T-helper 2 cell treated with Interferon-gamma antibody and Interleukin-4, amounts not matched to agents 5 μg/mL and 100 μg/mL, for 36 hours (primary cell): Measurements from ENCODE around the gene FMO1.
A peak's percentile ranks its signal among the peaks of the same experiment; 100 is the strongest.
"Not testable (repeated sequence)": the region's sequence is repeated elsewhere in the genome, so short reads cannot be mapped to it uniquely, and the experiment has no call there.

Experiments used
- DNase-seq: peaks from one replicate; pipeline ENCODE4 v3.0.0; 2021; ENCODE audit warnings: low spot score
- H3K27ac Mint-ChIP-seq: one replicate; pipeline ENCODE4 v1.8.0; 2021; ENCODE audit warnings: mild to moderate bottlenecking, mixed read lengths
- H3K27me3 Mint-ChIP-seq: one replicate; pipeline ENCODE4 v1.8.0; 2021; ENCODE audit warnings: low read depth, mixed read lengths
- H3K36me3 Mint-ChIP-seq: one replicate; pipeline ENCODE4 v1.8.0; 2021; ENCODE audit warnings: low read depth, mixed read lengths
- H3K4me1 Mint-ChIP-seq: one replicate; pipeline ENCODE4 v1.8.0; 2021; ENCODE audit warnings: low read depth, mixed read lengths
- H3K4me3 Mint-ChIP-seq: one replicate; pipeline ENCODE4 v1.8.0; 2022; ENCODE audit warnings: mild to moderate bottlenecking, moderate library complexity, mixed read lengths
- H3K9me3 Mint-ChIP-seq: one replicate; pipeline ENCODE4 v1.8.0; 2021; ENCODE audit warnings: mixed read lengths

The FMO1 gene

GRCh38 chr1:171221665-171222591, 26.4 kb upstream of the FMO1 start:
- peaks cover 7% of the 10 kb centered on the region for H3K27me3 Mint-ChIP-seq

DNA sequence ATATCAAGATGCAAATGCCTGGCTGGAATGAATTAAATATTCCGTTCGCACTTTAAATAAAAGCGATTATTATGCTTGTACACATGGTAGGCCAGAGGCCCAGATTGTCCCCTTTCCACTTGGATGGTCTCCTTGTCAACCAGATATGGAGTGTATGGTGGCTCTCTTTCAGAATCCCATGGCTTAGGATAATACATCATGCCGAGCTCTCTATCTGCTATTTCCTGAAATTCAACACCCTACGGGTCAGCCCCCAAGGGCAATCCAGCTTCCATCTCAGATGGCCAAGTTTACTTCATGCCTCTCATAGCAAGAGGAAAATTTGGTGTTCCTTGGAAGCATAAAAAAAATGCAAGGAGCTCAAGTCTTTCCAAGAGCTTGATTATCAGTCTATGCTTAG, 25.4 kb upstream of the FMO1 start:
- H3K9me3 Mint-ChIP-seq, result no peaks in the 10 kb centered on the region
- DNase-seq, result no peak

More at GRCh38 chr1:171221665-171222591, 26.4 kb upstream of the FMO1 start:
- H3K9me3 Mint-ChIP-seq, result no peaks in the 10 kb centered on the region
- H3K27ac Mint-ChIP-seq, result no peak overlapping the region
- DNase-seq, result no peak
- no peak overlapping the region for H3K4me3 Mint-ChIP-seq
- peaks cover 2% of the 10 kb centered on the region for H3K4me1 Mint-ChIP-seq
- H3K36me3 Mint-ChIP-seq, result no peaks in the 10 kb centered on the region

GRCh38 chr1:171224257-171224656, 24.0 kb upstream of the FMO1 start:
- DNase-seq, H3K36me3 Mint-ChIP-seq, H3K4me3 Mint-ChIP-seq, H3K9me3 Mint-ChIP-seq, H3K27ac Mint-ChIP-seq, H3K4me1 Mint-ChIP-seq, H3K27me3 Mint-ChIP-seq: not testable (repeated sequence)

More for the DNA sequence above, 25.4 kb upstream of the FMO1 start:
- Mint-ChIP-seq H3K27ac (no peak overlapping the region), H3K36me3 (no peaks in the 10 kb centered on the region), H3K27me3 (peaks cover 7% of the 10 kb centered on the region), H3K4me3 (no peak overlapping the region), H3K4me1 (peaks cover 2% of the 10 kb centered on the region)

DNA sequence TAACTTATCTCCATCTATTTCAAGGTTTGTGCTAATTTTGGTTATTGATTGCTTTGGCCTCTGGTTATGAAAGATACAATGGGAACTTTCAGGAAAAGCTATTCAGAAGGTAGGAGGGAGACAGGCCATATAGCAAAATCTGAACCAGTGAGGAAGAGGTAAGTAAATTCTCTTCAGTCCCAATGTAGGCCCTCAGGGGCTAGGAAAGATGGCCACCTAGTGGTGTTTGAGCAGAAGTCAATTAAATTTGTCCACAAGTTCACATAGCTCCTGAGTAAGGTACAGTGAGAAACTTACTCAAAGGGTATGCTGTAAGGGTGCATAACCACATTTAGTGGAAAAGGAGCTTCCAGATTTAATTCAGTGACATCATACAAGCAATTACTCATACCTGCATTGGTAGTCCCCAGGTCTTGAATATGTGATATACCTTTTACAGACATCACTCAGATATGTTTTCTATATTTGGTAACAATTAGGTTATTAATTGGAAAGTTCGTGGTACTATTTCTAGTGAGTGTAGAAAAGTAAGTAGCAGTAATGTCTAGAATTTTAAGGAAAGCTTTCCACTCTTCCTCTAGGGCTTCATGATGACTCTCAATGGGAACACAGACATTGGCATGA, 21.4 kb upstream of the FMO1 start:
- no peaks in the 10 kb centered on the region for H3K9me3 Mint-ChIP-seq
- peaks cover 2% of the 10 kb centered on the region for H3K4me1 Mint-ChIP-seq
- H3K27ac Mint-ChIP-seq, result no peak overlapping the region
- H3K27me3 Mint-ChIP-seq, result peaks cover 3% of the 10 kb centered on the region
- DNase-seq, result no peak
- no peaks in the 10 kb centered on the region for H3K36me3 Mint-ChIP-seq
- H3K4me3 Mint-ChIP-seq, result no peak overlapping the region

DNA sequence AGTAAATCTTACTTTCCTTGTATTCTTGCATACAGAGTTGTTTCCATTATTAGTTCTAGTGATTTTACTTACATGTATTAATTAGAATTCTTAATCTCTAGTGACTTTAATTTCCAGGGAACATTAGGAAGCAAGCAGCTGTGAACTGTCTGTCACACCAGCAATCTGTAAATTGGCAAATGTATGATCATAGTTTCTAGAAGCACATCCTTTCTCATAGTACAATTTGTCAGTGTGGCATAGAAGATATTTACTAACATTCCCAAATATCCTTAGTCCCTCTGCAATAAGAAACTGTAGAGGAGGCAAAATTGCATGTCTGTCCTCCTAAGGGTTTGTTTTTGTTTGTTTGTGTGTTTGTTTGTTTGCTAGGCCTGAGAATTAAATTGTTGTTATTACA, 17.0 kb upstream of the FMO1 start:
- no peaks in the 10 kb centered on the region for H3K4me1 Mint-ChIP-seq
- no peaks in the 10 kb centered on the region for H3K36me3 Mint-ChIP-seq
- H3K27ac Mint-ChIP-seq, result no peak overlapping the region

DNA sequence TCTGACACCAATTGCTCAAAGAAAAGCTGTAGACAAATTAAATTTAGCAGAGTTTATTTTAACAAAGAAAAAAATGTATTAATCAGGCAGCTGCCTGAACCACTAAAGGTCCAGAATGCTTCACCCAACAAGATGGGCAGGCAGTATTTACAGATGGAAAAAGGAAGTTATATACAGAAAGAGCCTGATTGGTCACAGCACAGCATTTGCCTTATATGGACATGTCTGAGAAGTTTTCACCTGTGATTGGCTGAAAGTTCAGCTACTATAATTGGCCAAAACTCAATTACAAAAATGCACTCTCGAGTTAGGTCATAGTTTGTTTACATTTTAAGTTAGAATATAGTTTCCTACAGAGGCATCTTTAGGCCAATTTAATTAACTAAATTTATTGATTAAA, 15.1 kb upstream of the FMO1 start:
- Mint-ChIP-seq H3K27ac (no peak overlapping the region), H3K36me3 (no peaks in the 10 kb centered on the region), H3K4me3 (no peak overlapping the region), H3K4me1 (no peaks in the 10 kb centered on the region), H3K9me3 (no peaks in the 10 kb centered on the region), H3K27me3 (no peaks in the 10 kb centered on the region)
- no peak for DNase-seq

More for the DNA sequence above, 17.0 kb upstream of the FMO1 start:
- H3K4me3 Mint-ChIP-seq, result no peak overlapping the region
- H3K9me3 Mint-ChIP-seq, result no peaks in the 10 kb centered on the region
- peaks cover 3% of the 10 kb centered on the region for H3K27me3 Mint-ChIP-seq
- no peak for DNase-seq

DNA sequence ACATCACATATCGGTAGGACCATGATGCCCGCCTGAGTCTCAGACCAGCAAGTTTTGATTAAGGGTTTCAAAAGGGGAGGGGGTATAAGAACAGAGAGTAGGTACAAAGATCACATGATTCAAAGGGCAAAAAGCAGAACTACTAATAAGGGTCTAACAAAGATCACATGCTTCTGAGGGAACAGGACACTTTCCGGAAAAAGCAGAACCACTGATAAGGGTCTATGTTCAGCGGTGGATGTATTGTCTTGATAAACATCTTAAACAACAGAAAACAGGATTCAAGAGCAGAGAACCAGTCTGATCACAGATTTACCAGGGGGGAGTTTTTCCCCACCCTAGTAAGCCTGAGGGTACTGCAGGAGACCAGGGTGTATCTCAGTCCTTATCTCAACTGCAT, 12.1 kb upstream of the FMO1 start:
- H3K27me3 Mint-ChIP-seq, result not testable (repeated sequence)

GRCh38 chr1:171243878-171244277, 4.4 kb upstream of the FMO1 start:
- Mint-ChIP-seq H3K27ac (no peak overlapping the region), H3K36me3 (no peaks in the 10 kb centered on the region), H3K9me3 (no peaks in the 10 kb centered on the region), H3K27me3 (peaks cover 16% of the 10 kb centered on the region), H3K4me1 (no peaks in the 10 kb centered on the region), H3K4me3 (no peak overlapping the region)
- no peak for DNase-seq

More for the DNA sequence above, 12.1 kb upstream of the FMO1 start:
- H3K4me3 Mint-ChIP-seq, H3K27ac Mint-ChIP-seq, H3K9me3 Mint-ChIP-seq, H3K4me1 Mint-ChIP-seq, H3K36me3 Mint-ChIP-seq, DNase-seq: not testable (repeated sequence)

DNA sequence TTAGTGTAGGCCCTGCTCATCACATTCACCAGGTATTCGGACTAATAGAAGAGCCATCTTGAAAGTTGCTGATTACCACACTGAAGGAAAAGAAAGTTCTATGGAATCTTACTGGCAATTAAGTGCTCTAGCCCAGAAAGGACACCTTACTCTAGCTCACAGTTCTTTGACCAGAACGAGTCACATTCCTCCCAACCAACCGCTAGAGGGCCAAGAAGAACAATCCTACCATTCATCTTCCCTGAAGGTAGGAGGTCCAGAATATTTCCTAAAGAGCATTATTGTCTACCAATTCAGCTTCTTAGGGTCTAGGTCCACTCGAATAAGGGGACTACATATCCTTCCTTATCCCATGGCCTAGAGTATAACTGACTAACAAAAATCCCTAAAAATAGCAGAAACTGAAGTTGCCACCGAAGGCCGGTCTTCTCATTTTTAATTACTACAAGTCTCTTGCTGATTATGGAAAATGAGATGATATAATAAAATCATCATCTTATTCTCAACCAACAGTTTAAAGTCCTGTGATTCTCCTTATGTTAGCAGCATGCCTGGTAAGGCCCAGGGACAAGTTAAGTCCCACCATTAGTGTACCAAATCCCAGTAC, 2.7 kb upstream of the FMO1 start:
- no peaks in the 10 kb centered on the region for H3K4me1 Mint-ChIP-seq
- H3K4me3 Mint-ChIP-seq, result no peak overlapping the region
- H3K36me3 Mint-ChIP-seq, result no peaks in the 10 kb centered on the region

GRCh38 chr1:171247501-171247900, 793 bp upstream of the FMO1 start:
- Mint-ChIP-seq H3K4me3 (no peak overlapping the region), H3K9me3 (no peaks in the 10 kb centered on the region), H3K27ac (no peak overlapping the region), H3K36me3 (no peaks in the 10 kb centered on the region), H3K4me1 (peaks cover 6% of the 10 kb centered on the region), H3K27me3 (peaks cover 47% of the 10 kb centered on the region)
- no peak for DNase-seq

More for the DNA sequence above, 2.7 kb upstream of the FMO1 start:
- Mint-ChIP-seq H3K9me3 (no peaks in the 10 kb centered on the region), H3K27me3 (peaks cover 31% of the 10 kb centered on the region), H3K27ac (no peak overlapping the region)
- DNase-seq, result no peak

DNA sequence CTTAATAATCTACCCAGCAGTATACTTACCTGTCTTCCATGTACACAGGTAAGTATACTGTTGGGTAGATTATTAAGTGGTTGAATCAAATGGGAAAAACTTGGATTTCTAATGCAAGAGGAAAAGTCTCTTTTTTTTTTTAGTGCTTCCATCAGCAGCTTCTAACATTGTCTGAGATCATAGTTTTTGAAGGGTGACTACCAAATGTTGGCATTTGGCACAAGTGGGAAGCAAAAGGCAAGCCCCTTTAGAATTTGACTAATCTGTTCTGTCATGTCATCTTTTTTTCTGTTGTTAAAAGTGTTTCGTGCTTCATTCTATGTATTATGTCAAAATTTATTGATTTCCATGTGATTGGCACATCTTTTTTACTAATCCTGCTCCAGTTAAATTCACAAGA, 547 bp downstream of the FMO1 start:
- no peak for DNase-seq
- peaks cover 51% of the 10 kb centered on the region for H3K27me3 Mint-ChIP-seq
- H3K4me1 Mint-ChIP-seq, result peaks cover 7% of the 10 kb centered on the region
- H3K36me3 Mint-ChIP-seq, result no peaks in the 10 kb centered on the region
- H3K27ac Mint-ChIP-seq, result no peak overlapping the region
- no peak overlapping the region for H3K4me3 Mint-ChIP-seq
- no peaks in the 10 kb centered on the region for H3K9me3 Mint-ChIP-seq

GRCh38 chr1:171250263-171250662, 2.0 kb downstream of the FMO1 start:
- H3K27me3 Mint-ChIP-seq, result peaks cover 52% of the 10 kb centered on the region
- H3K9me3 Mint-ChIP-seq, result no peaks in the 10 kb centered on the region
- no peaks in the 10 kb centered on the region for H3K36me3 Mint-ChIP-seq
- peaks cover 7% of the 10 kb centered on the region for H3K4me1 Mint-ChIP-seq
- no peak overlapping the region for H3K4me3 Mint-ChIP-seq
- DNase-seq, result no peak
- no peak overlapping the region for H3K27ac Mint-ChIP-seq

- H3K4me1 Mint-ChIP-seq, result peaks cover 7% of the 10 kb centered on the region
- H3K27ac Mint-ChIP-seq, result no peak overlapping the region
- peak; percentile 8 for DNase-seq
- H3K4me3 Mint-ChIP-seq, result peak overlapping the region; percentile 86
- H3K36me3 Mint-ChIP-seq, result no peaks in the 10 kb centered on the region
- H3K27me3 Mint-ChIP-seq, result peaks cover 52% of the 10 kb centered on the region
- no peaks in the 10 kb centered on the region for H3K9me3 Mint-ChIP-seq
Measured at GRCh38 chr1:171251042-171251951, 3.0 kb downstream of the FMO1 start.
